IMR-90 (cell line): ENCODE measurements around the gene TAF3. TPM values are rescaled to one million over a fixed set of nuclear protein-coding genes. Genes with fewer than 3 reads are reported as not detected.

Experiments used
- ATAC-seq: fragments of 200-7000 bp; cut with Tn5 transposase; 2 replicates; pipeline ENCODE4 v1.9.1; 2020; ENCODE audit warnings: low read depth, mild to moderate bottlenecking, moderate library complexity
- BruUV-seq: library from RNA; stranded (reverse); fragments of 400-500 nt; replicated peaks from 2 replicates; lab custom pipeline; 2021; lab: Mats Ljungman, UMichigan
- CTCF ChIA-PET: fragments of 300-600 bp; formaldehyde crosslinking; extraction: SDS; loops from one replicate; lab custom pipeline; 2021; ENCODE audit warnings: antibody characterized with exemption; lab: Yijun Ruan, JAX
- POLR2A ChIA-PET: fragments of 300-600 bp; sonication (Branson Sonifier 250); formaldehyde crosslinking; loops from one replicate; lab custom pipeline; 2022; ENCODE audit warnings: antibody characterized with exemption; ENCODE audit not compliant: unreplicated experiment; lab: Charles Lee
- DNase-seq: peaks from one replicate; pipeline ENCODE4 v3.0.0; 2013
- H2AFZ ChIP-seq: replicated peaks from 2 replicates; pipeline ENCODE3; 2013; ENCODE audit warnings: low read length, mild to moderate bottlenecking; ENCODE audit not compliant: poor library complexity
- H2AK5ac ChIP-seq: 2 replicates; pipeline ENCODE4 v1.6.1; 2013; ENCODE audit warnings: low read depth, low read length, inconsistent platforms
- H2AK9ac ChIP-seq: replicated peaks from 2 replicates; pipeline ENCODE3; 2013; ENCODE audit warnings: mild to moderate bottlenecking, low read depth, low read length, moderate library complexity; ENCODE audit not compliant: poor library complexity
- H2BK120ac ChIP-seq: 2 replicates; pipeline ENCODE4 v1.6.1; 2013; ENCODE audit warnings: low read depth, low read length, inconsistent platforms
- H2BK15ac ChIP-seq: 3 replicates; pipeline ENCODE4 v1.6.1; 2013; ENCODE audit warnings: low read depth, low read length, inconsistent platforms
- H2BK20ac ChIP-seq: 2 replicates; pipeline ENCODE4 v1.6.1; 2013; ENCODE audit warnings: low read depth, mild to moderate bottlenecking, inconsistent platforms, low read length, moderate library complexity
- H2BK5ac ChIP-seq: 2 replicates; pipeline ENCODE4 v1.6.1; 2013; ENCODE audit warnings: mild to moderate bottlenecking, low read depth, low read length, inconsistent platforms; ENCODE audit not compliant: poor library complexity, severe bottlenecking
- H3K14ac ChIP-seq: replicated peaks from 2 replicates; pipeline ENCODE4 v1.6.1; 2013; ENCODE audit warnings: low read depth, low read length, inconsistent platforms
- H3K18ac ChIP-seq: 2 replicates; pipeline ENCODE4 v1.6.1; 2013; ENCODE audit warnings: low read depth, low read length, control low read depth
- H3K23ac ChIP-seq: 2 replicates; pipeline ENCODE4 v1.6.1; 2013; ENCODE audit warnings: low read depth, low read length, inconsistent platforms
- H3K27ac ChIP-seq: 2 replicates; pipeline ENCODE4 v1.5.1; 2013; ENCODE audit warnings: mild to moderate bottlenecking, control low read depth, low read length; ENCODE audit not compliant: insufficient read depth
- H3K27me3 ChIP-seq: 2 replicates; pipeline ENCODE4 v1.6.1; 2013; ENCODE audit warnings: low read length; ENCODE audit not compliant: control insufficient read depth, insufficient read depth
- H3K36me3 ChIP-seq: 2 replicates; pipeline ENCODE4 v1.6.1; 2013; ENCODE audit warnings: low read length, mixed read lengths; ENCODE audit not compliant: control insufficient read depth, insufficient read depth
- H3K4ac ChIP-seq: 2 replicates; pipeline ENCODE4 v1.6.1; 2013; ENCODE audit warnings: low read depth, low read length, inconsistent platforms
- H3K4me1 ChIP-seq: 2 replicates; pipeline ENCODE4 v1.6.1; 2013; ENCODE audit warnings: low read length, mixed read lengths; ENCODE audit not compliant: control insufficient read depth, insufficient read depth
- H3K4me2 ChIP-seq: 2 replicates; pipeline ENCODE4 v1.6.1; 2013; ENCODE audit warnings: low read depth, mild to moderate bottlenecking, control low read depth, low read length, moderate library complexity
- H3K4me3 ChIP-seq: 2 replicates; pipeline ENCODE4 v1.5.1; 2013; ENCODE audit warnings: low read depth, mild to moderate bottlenecking, control low read depth, low read length, moderate library complexity; ENCODE audit not compliant: insufficient read depth
- H3K56ac ChIP-seq: 2 replicates; pipeline ENCODE4 v1.6.1; 2013; ENCODE audit warnings: low read length, inconsistent platforms; ENCODE audit not compliant: insufficient read depth; ENCODE audit errors: extremely low read depth
- H3K79me1 ChIP-seq, 2 experiments: 2 replicates each; pipeline ENCODE4 v1.6.1; 2013; ENCODE audit warnings: low read length in 2 of 2, inconsistent platforms in 1 of 2, low read depth in 1 of 2
- H3K9ac ChIP-seq: 2 replicates; pipeline ENCODE4 v1.6.1; 2013; ENCODE audit warnings: low read depth, low read length, control low read depth
- H3K9me1 ChIP-seq: 2 replicates; pipeline ENCODE4 v1.6.1; 2013; ENCODE audit warnings: low read length, inconsistent platforms; ENCODE audit not compliant: insufficient read depth
- H3K9me3 ChIP-seq: 2 replicates; pipeline ENCODE4 v1.6.1; 2013; ENCODE audit warnings: low read length; ENCODE audit not compliant: control insufficient read depth, insufficient read depth
- H4K20me1 ChIP-seq: 2 replicates; pipeline ENCODE4 v1.6.1; 2013; ENCODE audit warnings: low read length, inconsistent platforms; ENCODE audit not compliant: insufficient read depth
- H4K5ac ChIP-seq: 2 replicates; pipeline ENCODE4 v1.6.1; 2013; ENCODE audit warnings: mild to moderate bottlenecking, low read depth, low read length, control low read depth
- H4K8ac ChIP-seq, 2 experiments: 2 replicates each; pipeline ENCODE4 v1.6.1; 2013; ENCODE audit warnings: low read depth in 2 of 2, low read length in 2 of 2, control low read depth in 1 of 2, inconsistent platforms in 1 of 2
- H4K91ac ChIP-seq: 2 replicates; pipeline ENCODE4 v1.6.1; 2013; ENCODE audit warnings: low read depth, low read length, inconsistent platforms; ENCODE audit not compliant: insufficient read depth
- BHLHE40 ChIP-seq: fragments of 150-350 bp; IDR thresholded peaks from 2 replicates; pipeline ENCODE4 v1.6.1; 2016; ENCODE audit warnings: mild to moderate bottlenecking, low read depth, low read length
- CHD1 ChIP-seq: IDR thresholded peaks from 2 replicates; pipeline ENCODE4 v1.6.1; 2012; ENCODE audit warnings: low read depth, low read length, improper control_type of control experiment
- FOS ChIP-seq: fragments of 150-350 bp; IDR thresholded peaks from 2 replicates; pipeline ENCODE4 v1.6.1; 2016; ENCODE audit warnings: low read depth, low read length
- RAD21 ChIP-seq: IDR thresholded peaks from 2 replicates; pipeline ENCODE4 v1.6.1; 2012; ENCODE audit warnings: low read length, improper control_type of control experiment
- SMC3 ChIP-seq: fragments of 150-350 bp; IDR thresholded peaks from 2 replicates; pipeline ENCODE4 v1.6.1; 2016; ENCODE audit warnings: low read depth, mild to moderate bottlenecking, antibody characterized with exemption, low read length, moderate library complexity
- WGBS, 2 experiments: methylation state at CpG; one replicate each; pipeline versions ENCODE4 v1.1.5 to v1.1.7; 2013; ENCODE audit warnings: missing lambda C conversion rate in 2 of 2; ENCODE audit not compliant: insufficient read length in 1 of 2; ENCODE audit errors: extremely low coverage in 2 of 2; 5-methylcytosine and 5-hydroxymethylcytosine counted together
- dilution Hi-C: fragments of 300-500 bp; cut with HindIII; formaldehyde crosslinking; loops from one replicate; pipeline ENCODE4 v1.14.3; 2018; ENCODE audit warnings: low sequenced_read_pairs; ENCODE audit not compliant: unreplicated experiment
- in situ Hi-C: fragments of 300-500 bp; cut with MboI; formaldehyde crosslinking; loops from 3 replicates; pipeline ENCODE4 v1.14.3; 2019; ENCODE audit warnings: low sequenced_read_pairs, inconsistent platforms, mixed read lengths
- intact Hi-C: fragments of 100-400 bp; cut with micrococcal nuclease; formaldehyde crosslinking; loops from 2 replicates; pipeline ENCODE4 v1.10.0; 2022
- polyA plus RNA-seq, 3 experiments: library from polyadenylated mRNA; depleted of rRNA; stranded (reverse); fragments of >200 nt; gene quantifications; 2 replicates each; pipeline ENCODE4 v1.2.3, GENCODE V29; 2012; ENCODE audit warnings: low replicate concordance in 1 of 3
- total RNA-seq: library from RNA; depleted of rRNA; stranded (reverse); fragments of >200 nt; gene quantifications from 2 replicates; pipeline ENCODE4 v1.2.3, GENCODE V29; 2012

The TAF3 gene
- total and polyA plus RNA-seq, 2 of the 4 experiments (the other 2 are of a cell fraction): 1.4 to 2.3 TPM

GRCh38 chr10:7953447-7953846, 135.1 kb downstream of the TAF3 start:
- Histone ChIP-seq H3K79me1 (peaks cover 16 to 38% of the 10 kb centered on the region in 2 experiments), H4K8ac (peak overlapping the region in 1 of 2 experiments; percentile 56; a peak in 1 of 4 replicates), H3K9ac (no peak overlapping the region), H3K27ac (no peak overlapping the region), H3K36me3 (no peaks in the 10 kb centered on the region), H4K20me1 (no peaks in the 10 kb centered on the region), H3K4me3 (no peak overlapping the region), H2AK5ac (peak overlapping the region; percentile 77), H2AK9ac (peak overlapping the region; percentile 60), H3K27me3 (no peaks in the 10 kb centered on the region), H3K9me3 (no peaks in the 10 kb centered on the region; the same call in 1 of the 2 replicates), H3K14ac (peak overlapping the region; percentile 71), H2BK20ac (peak overlapping the region; percentile 84), H3K56ac (no peak overlapping the region), H3K4ac (peak overlapping the region; percentile 71), H3K23ac (no peak overlapping the region), H3K18ac (peak overlapping the region; percentile 60; the same call in 1 of the 2 replicates), H3K4me2 (no peak overlapping the region), H2BK5ac (peak overlapping the region; percentile 59), H3K4me1 (peaks cover 16% of the 10 kb centered on the region), H2AFZ (no peak overlapping the region), H2BK15ac (peak overlapping the region; percentile 94; the same call in 2 of the 3 replicates), H4K5ac (no peak overlapping the region), H2BK120ac (peak overlapping the region; percentile 87), H3K9me1 (peaks cover 8% of the 10 kb centered on the region; the same call in 1 of the 2 replicates), H4K91ac (peak overlapping the region; percentile 71)
- in situ Hi-C loops: no loop called here
- intact Hi-C loops: no loop called here
- WGBS, 2 experiments: no CpG with 5 or more reads among the region's 4 CpGs
- ChIA-PET CTCF (no interaction called here), POLR2A (no interaction called here)
- dilution Hi-C loops: no loop called here
- no TSS peak for BruUV-seq
- TF ChIP-seq BHLHE40 (no peak), RAD21 (no peak), SMC3 (no peak), FOS (no peak), CHD1 (no peak)
- DNase-seq: no peak
- no peak for ATAC-seq
